ENCODE data around the gene FTO. TPM values are rescaled to one million over a fixed set of nuclear protein-coding genes. Genes with fewer than 3 reads are reported as not detected.

Gene FTO
- total RNA-seq, 1 experiment from 2014 or later, result 125 TPM

DNA sequence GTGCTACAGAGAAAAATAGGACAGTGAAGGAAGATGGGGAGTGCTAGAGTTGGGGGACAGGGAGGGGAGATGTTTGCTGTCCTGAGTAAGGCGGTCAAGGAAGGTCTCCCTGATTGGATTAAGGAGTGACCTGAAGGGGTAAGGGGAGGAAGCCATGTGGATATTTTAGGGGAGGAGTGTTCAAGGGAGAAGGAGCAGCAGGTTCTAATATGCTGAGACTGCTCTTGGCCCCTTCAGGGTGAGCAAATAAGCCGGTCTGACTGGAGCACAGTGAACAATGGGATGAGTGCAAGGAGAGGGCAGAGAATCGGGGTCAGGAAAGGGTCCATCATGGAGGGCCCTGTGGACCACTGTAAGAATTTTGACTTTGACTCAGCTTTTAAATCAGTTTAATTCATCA lies 393.8 kb downstream of the FTO start:
- H3K9me2 ChIP-seq (replicated peaks; ENCODE audit: insufficient read depth, low read length), result no peaks in the 10 kb centered on the region
- H2AFZ ChIP-seq (ENCODE audit: low read length), result no peak overlapping the region
- no peaks in the 10 kb centered on the region for H3K79me2 ChIP-seq (ENCODE audit: low read length)
- H3K4me1 ChIP-seq (ENCODE audit: low read length), result peaks cover 9% of the 10 kb centered on the region
- H3K27ac ChIP-seq (ENCODE audit: low read length), result no peak overlapping the region
- no peaks in the 10 kb centered on the region for H3K36me3 ChIP-seq (ENCODE audit: insufficient read depth, low read length)
- H3K9ac ChIP-seq (ENCODE audit: low read length), result no peak overlapping the region
- no peaks in the 10 kb centered on the region for H3K27me3 ChIP-seq (ENCODE audit: low read length)
- H3K9me3 ChIP-seq (ENCODE audit: low read length), result no peaks in the 10 kb centered on the region
- H3K4me2 ChIP-seq (ENCODE audit: low read depth, low read length, poor library complexity, severe bottlenecking), result no peak overlapping the region
- DNase-seq, result no peak
- no peaks in the 10 kb centered on the region for H4K20me1 ChIP-seq (ENCODE audit: insufficient read depth, low read depth, low read length)
- no peak overlapping the region for H3K4me3 ChIP-seq (ENCODE audit: low read length)

DNA sequence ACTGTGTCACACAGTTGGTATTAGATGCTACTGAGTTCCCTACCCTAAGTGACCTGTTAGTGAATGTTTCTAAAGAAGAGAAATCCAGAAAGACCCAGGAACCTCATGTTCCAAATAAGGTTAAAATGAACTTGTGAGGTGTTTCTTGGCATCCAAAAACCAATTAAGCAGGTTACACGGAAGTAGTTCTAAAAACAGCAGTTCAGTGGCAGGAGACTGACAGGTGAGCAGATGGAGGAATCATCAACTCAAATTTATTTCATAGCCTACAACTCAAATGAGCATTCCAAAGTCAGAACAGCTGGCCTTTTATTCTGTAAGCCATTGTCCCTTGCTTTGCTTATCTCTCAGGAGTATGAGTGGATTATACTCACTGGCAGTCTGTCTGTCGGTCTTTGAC lies 394.3 kb downstream of the FTO start:
- H3K27ac ChIP-seq (ENCODE audit: low read length), result no peak overlapping the region
- H3K9me2 ChIP-seq (replicated peaks; ENCODE audit: insufficient read depth, low read length), result no peaks in the 10 kb centered on the region
- no peaks in the 10 kb centered on the region for H3K9me3 ChIP-seq (ENCODE audit: low read length)
- DNase-seq, result no peak
- H3K4me3 ChIP-seq (ENCODE audit: low read length), result no peak overlapping the region
- no peaks in the 10 kb centered on the region for H3K27me3 ChIP-seq (ENCODE audit: low read length)
- no peaks in the 10 kb centered on the region for H4K20me1 ChIP-seq (ENCODE audit: insufficient read depth, low read depth, low read length)
- no peak overlapping the region for H2AFZ ChIP-seq (ENCODE audit: low read length)
- H3K4me2 ChIP-seq (ENCODE audit: low read depth, low read length, poor library complexity, severe bottlenecking), result no peak overlapping the region
- H3K9ac ChIP-seq (ENCODE audit: low read length), result no peak overlapping the region
- H3K4me1 ChIP-seq (ENCODE audit: low read length), result peaks cover 9% of the 10 kb centered on the region
- H3K79me2 ChIP-seq (ENCODE audit: low read length), result 0 out of 2 replicates have a peak, but pooled peaks cover 3% of the 10 kb centered on the region
- H3K36me3 ChIP-seq (ENCODE audit: insufficient read depth, low read length), result no peaks in the 10 kb centered on the region

DNA sequence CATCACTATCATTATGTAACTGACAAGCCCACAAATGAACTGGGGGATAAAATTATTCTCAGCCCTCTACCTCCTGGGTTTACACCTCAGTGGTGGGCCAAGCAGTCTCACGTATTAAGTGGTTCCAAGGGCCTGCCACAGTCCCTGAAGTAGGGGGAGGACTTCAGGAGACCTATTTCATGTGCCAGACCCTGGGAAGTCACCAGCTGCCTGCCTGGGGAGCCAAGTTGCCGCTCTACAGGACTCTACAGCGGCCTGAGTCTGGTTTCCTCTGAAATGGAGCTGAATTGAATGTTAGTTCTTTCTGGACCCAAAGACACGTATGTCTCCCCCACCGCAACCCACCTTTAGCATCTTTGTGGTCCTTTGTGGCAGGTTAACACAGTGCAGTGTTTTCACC lies 395.7 kb downstream of the FTO start:
- Histone ChIP-seq H3K79me2 (ENCODE audit: low read length) (0 out of 2 replicates have a peak, but pooled peaks cover 7% of the 10 kb centered on the region), H3K9ac (ENCODE audit: low read length) (no peak overlapping the region), H3K27me3 (ENCODE audit: low read length) (no peaks in the 10 kb centered on the region), H3K27ac (ENCODE audit: low read length) (no peak overlapping the region), H3K9me2 (replicated peaks; ENCODE audit: insufficient read depth, low read length) (no peaks in the 10 kb centered on the region), H3K4me2 (ENCODE audit: low read depth, low read length, poor library complexity, severe bottlenecking) (no peak overlapping the region), H2AFZ (ENCODE audit: low read length) (no peak overlapping the region), H3K36me3 (ENCODE audit: insufficient read depth, low read length) (no peaks in the 10 kb centered on the region), H3K9me3 (ENCODE audit: low read length) (no peaks in the 10 kb centered on the region), H4K20me1 (ENCODE audit: insufficient read depth, low read depth, low read length) (no peaks in the 10 kb centered on the region), H3K4me1 (ENCODE audit: low read length) (peaks cover 9% of the 10 kb centered on the region), H3K4me3 (ENCODE audit: low read length) (no peak overlapping the region)
- no peak for DNase-seq

DNA sequence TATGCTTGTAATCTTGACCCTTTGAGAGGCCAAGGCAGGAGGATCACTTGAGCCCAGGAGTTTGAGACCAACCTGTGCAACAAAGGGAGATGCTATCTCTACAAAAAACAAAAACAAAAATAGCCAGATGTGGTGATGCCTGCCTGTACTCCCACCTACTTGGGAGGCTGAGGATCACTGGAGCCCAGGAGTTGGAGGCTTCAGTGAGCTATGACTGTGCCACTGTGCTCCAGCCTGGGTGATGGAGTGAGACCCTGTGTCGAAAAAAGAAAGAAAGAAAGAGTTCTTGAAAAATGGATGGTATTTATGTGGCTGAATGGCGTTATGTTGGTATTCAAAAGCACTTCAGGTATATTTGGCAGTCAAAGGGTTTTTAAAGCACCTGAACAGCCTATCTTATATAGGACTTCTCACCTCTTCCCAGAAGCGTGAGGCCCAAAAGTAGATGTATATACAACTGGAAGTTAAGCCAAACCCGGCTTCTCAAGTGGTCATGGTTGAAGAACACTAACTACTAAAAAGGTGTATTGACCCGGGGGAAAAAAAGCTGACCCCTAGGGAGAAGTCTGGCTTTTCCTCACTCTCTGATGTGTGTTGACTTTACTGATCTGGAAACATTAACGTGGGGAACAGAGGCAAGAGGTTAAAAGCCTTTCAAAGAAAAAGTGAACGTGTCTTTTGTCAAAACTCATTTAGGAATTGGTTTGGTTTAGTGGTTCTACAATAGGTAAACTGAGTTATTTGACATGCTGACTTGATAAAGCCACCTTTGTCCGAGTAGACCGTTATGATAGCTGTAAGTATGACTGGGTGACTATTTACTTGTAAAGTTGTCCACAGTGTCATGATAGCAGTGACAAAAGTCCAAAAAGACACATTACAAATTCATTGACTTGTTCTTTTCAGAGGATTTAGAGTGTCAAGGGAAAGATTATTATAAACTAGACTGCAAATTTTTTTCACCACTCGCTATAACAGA lies 399.2 kb downstream of the FTO start:
- H3K36me3 ChIP-seq (ENCODE audit: insufficient read depth, low read length), result no peaks in the 10 kb centered on the region
- no peak overlapping the region for H2AFZ ChIP-seq (ENCODE audit: low read length)
- H3K27me3 ChIP-seq (ENCODE audit: low read length), result no peaks in the 10 kb centered on the region
- H3K79me2 ChIP-seq (ENCODE audit: low read length), result peaks cover 7% of the 10 kb centered on the region; the same call in 1 of the 2 replicates
- no peak overlapping the region for H3K9ac ChIP-seq (ENCODE audit: low read length)
- H3K9me3 ChIP-seq (ENCODE audit: low read length), result no peaks in the 10 kb centered on the region
- no peaks in the 10 kb centered on the region for H3K9me2 ChIP-seq (replicated peaks; ENCODE audit: insufficient read depth, low read length)
- H3K4me2 ChIP-seq (ENCODE audit: low read depth, low read length, poor library complexity, severe bottlenecking), result no peak overlapping the region
- no peaks in the 10 kb centered on the region for H4K20me1 ChIP-seq (ENCODE audit: insufficient read depth, low read depth, low read length)
- DNase-seq, result no peak
- no peak overlapping the region for H3K4me3 ChIP-seq (ENCODE audit: low read length)
- no peak overlapping the region for H3K27ac ChIP-seq (ENCODE audit: low read length)
- peaks cover 9% of the 10 kb centered on the region for H3K4me1 ChIP-seq (ENCODE audit: low read length)

- Histone ChIP-seq H3K79me2 (ENCODE audit: low read length) (peaks cover 7% of the 10 kb centered on the region; the same call in 1 of the 2 replicates), H3K36me3 (ENCODE audit: insufficient read depth, low read length) (no peaks in the 10 kb centered on the region), H3K9me2 (replicated peaks; ENCODE audit: insufficient read depth, low read length) (no peaks in the 10 kb centered on the region), H2AFZ (ENCODE audit: low read length) (no peak overlapping the region), H3K9me3 (ENCODE audit: low read length) (no peaks in the 10 kb centered on the region), H3K27me3 (ENCODE audit: low read length) (no peaks in the 10 kb centered on the region), H3K9ac (ENCODE audit: low read length) (no peak overlapping the region), H3K4me2 (ENCODE audit: low read depth, low read length, poor library complexity, severe bottlenecking) (no peak overlapping the region), H3K4me1 (ENCODE audit: low read length) (peaks cover 7% of the 10 kb centered on the region), H3K4me3 (ENCODE audit: low read length) (no peak overlapping the region), H3K27ac (ENCODE audit: low read length) (no peak overlapping the region), H4K20me1 (ENCODE audit: insufficient read depth, low read depth, low read length) (no peaks in the 10 kb centered on the region)
- no peak for DNase-seq
Measured at GRCh38 chr16:54106057-54106456, 402.1 kb downstream of the FTO start.

- H3K9me2 ChIP-seq (replicated peaks; ENCODE audit: insufficient read depth, low read length), result no peaks in the 10 kb centered on the region
- H3K4me1 ChIP-seq (ENCODE audit: low read length), result no peaks in the 10 kb centered on the region
- H2AFZ ChIP-seq (ENCODE audit: low read length), result no peak overlapping the region
- H3K9ac ChIP-seq (ENCODE audit: low read length), result no peak overlapping the region
- no peaks in the 10 kb centered on the region for H3K9me3 ChIP-seq (ENCODE audit: low read length)
- DNase-seq, result no peak
- no peaks in the 10 kb centered on the region for H3K27me3 ChIP-seq (ENCODE audit: low read length)
- no peak overlapping the region for H3K4me2 ChIP-seq (ENCODE audit: low read depth, low read length, poor library complexity, severe bottlenecking)
- H3K4me3 ChIP-seq (ENCODE audit: low read length), result no peak overlapping the region
- peaks cover 7% of the 10 kb centered on the region; the same call in 1 of the 2 replicates for H3K79me2 ChIP-seq (ENCODE audit: low read length)
- no peaks in the 10 kb centered on the region for H4K20me1 ChIP-seq (ENCODE audit: insufficient read depth, low read depth, low read length)
- H3K36me3 ChIP-seq (ENCODE audit: insufficient read depth, low read length), result no peaks in the 10 kb centered on the region
- H3K27ac ChIP-seq (ENCODE audit: low read length), result no peak overlapping the region
Measured at GRCh38 chr16:54107583-54108202, 403.7 kb downstream of the FTO start.

DNA sequence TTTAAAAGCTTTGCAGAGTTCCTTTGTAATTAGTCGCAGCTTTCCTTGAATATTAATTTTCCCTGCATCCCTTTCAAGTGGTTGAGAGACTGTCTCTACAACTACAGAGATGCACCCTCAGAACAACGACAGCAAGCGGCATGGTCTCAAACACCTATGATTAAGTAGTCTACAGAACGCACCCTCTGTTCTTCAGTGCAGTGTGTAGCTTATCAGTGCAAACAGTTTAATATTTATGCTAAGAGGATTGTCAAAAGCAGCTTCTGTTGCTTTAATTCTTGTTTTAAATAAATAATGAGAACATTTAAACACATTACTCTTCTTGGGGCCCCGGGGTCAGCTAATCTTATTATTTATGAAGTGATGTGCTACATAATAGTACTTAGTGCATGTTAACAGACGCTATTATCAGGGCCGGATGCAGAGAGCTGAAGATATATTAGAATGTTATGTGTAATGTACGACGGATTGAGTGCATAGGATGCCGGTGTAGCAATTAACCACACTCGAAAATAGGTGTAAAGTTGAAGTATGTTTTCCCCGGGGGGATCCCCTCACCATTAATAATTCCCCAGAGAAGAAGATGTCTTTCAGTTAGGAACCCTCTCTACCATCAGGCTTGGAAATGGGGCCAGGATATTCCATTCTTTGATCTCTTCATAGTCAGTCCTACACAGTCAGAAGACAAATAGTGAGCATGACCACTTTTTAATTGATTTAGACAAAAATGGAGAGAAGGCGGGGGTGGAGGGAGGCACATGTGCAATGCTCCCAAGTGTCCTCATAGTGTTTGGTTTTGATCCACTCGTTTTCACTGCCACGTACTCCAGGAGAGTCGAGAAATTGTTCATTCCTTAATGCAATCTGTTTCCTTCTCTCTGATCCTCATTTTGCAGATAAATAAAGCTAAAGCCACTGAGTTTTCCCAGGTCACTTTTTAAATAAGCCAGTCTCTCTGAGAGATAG lies 406.3 kb downstream of the FTO start:
- Histone ChIP-seq H3K9ac (ENCODE audit: low read length) (no peak overlapping the region), H4K20me1 (ENCODE audit: insufficient read depth, low read depth, low read length) (no peaks in the 10 kb centered on the region), H3K9me3 (ENCODE audit: low read length) (no peaks in the 10 kb centered on the region), H3K4me3 (ENCODE audit: low read length) (no peak overlapping the region), H3K9me2 (replicated peaks; ENCODE audit: insufficient read depth, low read length) (no peaks in the 10 kb centered on the region), H2AFZ (ENCODE audit: low read length) (no peak overlapping the region), H3K4me2 (ENCODE audit: low read depth, low read length, poor library complexity, severe bottlenecking) (no peak overlapping the region), H3K36me3 (ENCODE audit: insufficient read depth, low read length) (no peaks in the 10 kb centered on the region), H3K4me1 (ENCODE audit: low read length) (no peaks in the 10 kb centered on the region), H3K27me3 (ENCODE audit: low read length) (no peaks in the 10 kb centered on the region), H3K79me2 (ENCODE audit: low read length) (no peaks in the 10 kb centered on the region; the same call in 1 of the 2 replicates), H3K27ac (ENCODE audit: low read length) (no peak overlapping the region)
- DNase-seq, result no peak

Measured in Karpas-422 (cell line).